ENCODE data around the gene POC1A.

The POC1A gene

DNA sequence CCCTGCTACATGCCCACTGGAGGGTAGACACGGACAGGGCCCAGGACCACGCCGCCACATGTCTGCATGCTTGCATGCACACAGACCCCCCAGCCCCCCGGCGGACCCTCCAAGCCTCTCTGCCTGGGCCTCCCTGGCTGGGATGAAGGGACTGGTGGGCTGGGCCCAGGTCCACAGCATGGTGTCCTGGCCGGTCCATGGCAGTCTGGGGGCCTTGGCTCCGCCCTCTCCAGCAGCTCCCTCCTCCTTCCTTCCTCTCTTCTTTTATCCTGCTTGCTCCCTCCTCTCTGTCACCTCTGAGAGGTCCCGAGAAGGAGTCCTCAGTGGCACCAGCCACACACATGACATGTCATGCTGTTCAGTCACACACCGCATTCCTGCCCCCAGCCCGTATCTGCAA, 122.3 kb downstream of the POC1A start:
- ChIA-PET CTCF (interaction anchor here (0.6 to 3.8 kb wide), 7 partner anchors 12 to 92 kb away, joined by 3 to 15 read pairs (median 3); no protein-coding TSS in a partner anchor), POLR2A (no interaction called here)
- TF ChIP-seq, protein P1, sequence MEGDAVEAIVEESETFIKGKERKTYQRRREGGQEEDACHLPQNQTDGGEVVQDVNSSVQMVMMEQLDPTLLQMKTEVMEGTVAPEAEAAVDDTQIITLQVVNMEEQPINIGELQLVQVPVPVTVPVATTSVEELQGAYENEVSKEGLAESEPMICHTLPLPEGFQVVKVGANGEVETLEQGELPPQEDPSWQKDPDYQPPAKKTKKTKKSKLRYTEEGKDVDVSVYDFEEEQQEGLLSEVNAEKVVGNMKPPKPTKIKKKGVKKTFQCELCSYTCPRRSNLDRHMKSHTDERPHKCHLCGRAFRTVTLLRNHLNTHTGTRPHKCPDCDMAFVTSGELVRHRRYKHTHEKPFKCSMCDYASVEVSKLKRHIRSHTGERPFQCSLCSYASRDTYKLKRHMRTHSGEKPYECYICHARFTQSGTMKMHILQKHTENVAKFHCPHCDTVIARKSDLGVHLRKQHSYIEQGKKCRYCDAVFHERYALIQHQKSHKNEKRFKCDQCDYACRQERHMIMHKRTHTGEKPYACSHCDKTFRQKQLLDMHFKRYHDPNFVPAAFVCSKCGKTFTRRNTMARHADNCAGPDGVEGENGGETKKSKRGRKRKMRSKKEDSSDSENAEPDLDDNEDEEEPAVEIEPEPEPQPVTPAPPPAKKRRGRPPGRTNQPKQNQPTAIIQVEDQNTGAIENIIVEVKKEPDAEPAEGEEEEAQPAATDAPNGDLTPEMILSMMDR (IDR thresholded peaks at IDR 0.05; ENCODE audit: control extremely low read depth, extremely low read depth, low read depth, missing control alignments): no peak
- DNase-seq (ENCODE audit: extremely low spot score): no peak

DNA sequence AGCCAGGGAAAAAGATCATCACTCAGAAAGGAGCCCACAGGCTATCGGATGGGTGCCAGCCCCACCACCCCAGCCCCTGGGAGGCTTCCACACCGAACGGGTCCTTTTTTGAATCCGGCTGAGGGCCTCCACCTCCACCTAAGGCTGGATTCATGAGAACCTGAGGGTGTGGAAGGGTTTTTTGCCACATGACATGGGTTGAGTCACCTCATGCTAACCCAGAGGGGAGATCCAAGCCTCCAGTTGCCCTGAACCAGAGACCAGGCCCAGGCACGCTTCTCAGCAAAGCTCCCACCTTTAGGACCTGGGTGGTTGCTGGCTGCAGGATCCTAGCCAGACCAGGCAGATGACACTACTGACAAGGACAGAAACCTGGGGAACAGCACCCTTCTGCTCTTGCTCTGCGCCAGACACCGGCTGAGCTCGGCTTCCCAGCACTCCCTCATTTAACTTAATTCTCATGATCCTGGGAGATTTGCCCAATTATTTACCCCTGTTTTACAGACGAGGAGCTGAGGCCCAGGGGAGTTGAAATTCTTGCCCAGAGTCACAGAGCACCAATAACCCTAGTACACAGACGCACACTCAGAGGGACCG, 123.4 kb downstream of the POC1A start:
- ChIA-PET CTCF (interaction anchor here (1.0 to 3.8 kb wide), 6 partner anchors 11 to 93 kb away, joined by 3 to 15 read pairs (median 4); no protein-coding TSS in a partner anchor), POLR2A (no interaction called here)
- TF ChIP-seq, protein P1 (IDR thresholded peaks at IDR 0.05; ENCODE audit: control extremely low read depth, extremely low read depth, low read depth, missing control alignments): no peak
- DNase-seq (ENCODE audit: extremely low spot score): no peak

DNA sequence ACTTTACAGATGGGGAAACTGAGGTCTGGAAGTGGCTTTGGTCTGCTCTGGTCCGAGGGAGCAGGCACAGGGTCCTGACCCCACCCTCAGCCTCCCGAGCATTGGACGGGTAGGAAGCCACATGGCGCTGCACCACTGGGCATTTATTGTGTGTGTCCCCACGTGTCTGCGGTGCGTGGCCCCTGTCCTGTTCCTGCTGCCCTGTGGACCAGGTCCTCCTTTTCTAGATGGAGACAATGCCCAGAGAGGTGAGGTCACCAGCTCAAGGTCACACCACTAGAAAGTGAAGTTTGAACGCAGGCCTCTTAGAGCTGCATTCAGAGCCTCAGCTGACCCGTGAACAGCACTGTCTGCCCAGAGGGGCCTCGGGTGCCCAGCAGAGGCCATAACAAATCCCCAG, 124.7 kb downstream of the POC1A start:
- POLR2A ChIA-PET: no interaction called here
- TF ChIP-seq, protein P1 (IDR thresholded peaks at IDR 0.05; ENCODE audit: control extremely low read depth, extremely low read depth, low read depth, missing control alignments): no peak
- DNase-seq (ENCODE audit: extremely low spot score): no peak
- CTCF ChIA-PET: interaction anchor here (0.7 to 1.2 kb wide), 6 partner anchors 24 to 120 kb away, joined by 3 to 8 read pairs (median 3); no protein-coding TSS in a partner anchor

DNA sequence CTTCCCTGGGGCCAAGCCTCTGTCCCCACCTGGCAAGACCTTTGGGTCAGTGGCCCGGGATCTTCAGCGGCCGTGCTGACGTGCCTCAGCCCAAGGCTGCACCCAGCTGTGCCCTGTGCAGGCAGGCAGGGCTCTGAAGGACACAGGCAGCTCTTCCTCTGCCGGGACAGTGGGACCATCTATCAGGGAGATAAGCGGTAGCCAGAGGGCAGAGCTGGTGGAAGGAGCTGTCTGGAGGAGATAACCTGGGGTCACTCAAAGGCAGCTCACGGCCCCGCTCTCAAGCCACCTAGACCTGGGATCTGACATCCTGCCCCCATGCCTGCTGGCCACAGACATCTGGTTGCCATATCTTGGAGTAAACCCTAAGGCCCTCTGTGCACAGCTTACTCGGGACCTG, 125.2 kb downstream of the POC1A start:
- TF ChIP-seq, protein P1 (IDR thresholded peaks at IDR 0.05; ENCODE audit: control extremely low read depth, extremely low read depth, low read depth, missing control alignments): no peak
- ChIA-PET POLR2A (no interaction called here), CTCF (interaction anchor here (0.7 to 1.2 kb wide), 9 partner anchors 9 to 121 kb away, joined by 3 to 8 read pairs (median 3); no protein-coding TSS in a partner anchor)
- DNase-seq (ENCODE audit: extremely low spot score): no peak

DNA sequence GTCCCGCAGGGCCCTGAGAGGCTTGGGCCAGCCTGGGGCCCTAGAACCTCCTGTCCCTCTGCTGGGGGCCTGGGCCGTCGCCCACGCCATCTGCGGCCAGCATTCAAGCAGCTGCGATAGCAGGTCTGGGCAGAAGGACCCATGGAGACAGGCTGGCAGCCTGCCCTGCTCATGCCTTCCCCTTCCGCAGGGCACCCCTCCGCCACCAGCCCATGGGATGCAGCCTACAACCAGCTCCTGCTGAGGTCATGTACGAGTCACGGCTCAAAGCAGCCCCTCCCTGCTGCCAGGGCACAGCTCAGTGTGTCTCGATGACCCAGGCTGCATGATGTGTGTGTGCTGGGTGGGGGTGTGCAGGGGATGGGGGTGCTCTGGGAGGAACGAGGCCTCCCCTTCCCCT, 125.7 kb downstream of the POC1A start:
- TF ChIP-seq, protein P1 (IDR thresholded peaks at IDR 0.05; ENCODE audit: control extremely low read depth, extremely low read depth, low read depth, missing control alignments): no peak
- CTCF ChIA-PET: interaction anchor here (0.8 to 1.2 kb wide), 7 partner anchors 9 to 121 kb away, joined by 3 to 8 read pairs (median 3); no protein-coding TSS in a partner anchor

DNA sequence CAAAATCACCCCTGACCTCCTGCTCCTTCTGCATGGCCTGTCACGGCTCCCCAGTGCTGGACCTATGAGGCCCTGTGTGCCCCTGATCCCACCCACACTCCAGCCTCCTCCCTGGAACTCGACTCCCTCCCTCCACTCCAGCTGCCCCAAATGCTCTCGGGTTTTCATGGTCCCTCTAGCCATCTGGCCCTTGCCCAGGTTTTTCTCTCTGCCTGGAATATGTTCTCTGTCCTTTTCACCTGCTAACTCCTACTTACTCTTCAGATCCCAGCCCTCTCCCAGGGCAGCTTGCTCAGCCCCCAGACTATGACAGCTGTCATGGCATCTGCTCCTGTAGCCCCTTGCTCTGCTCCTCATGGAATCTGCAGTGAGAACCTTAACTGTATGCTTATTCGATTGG, 128.2 kb downstream of the POC1A start:
- POLR2A ChIA-PET: no interaction called here
- CTCF ChIA-PET: no interaction called here
- TF ChIP-seq, protein P1 (IDR thresholded peaks at IDR 0.05; ENCODE audit: control extremely low read depth, extremely low read depth, low read depth, missing control alignments): no peak
- DNase-seq (ENCODE audit: extremely low spot score): no peak

More for the DNA sequence above, 125.7 kb downstream of the POC1A start:
- POLR2A ChIA-PET: interaction anchor here (0.6 kb wide), 1 partner anchor 13 kb away, joined by 3 read pairs; no protein-coding TSS in a partner anchor
- DNase-seq (ENCODE audit: extremely low spot score): no peak
